HG02870 (cell line): ENCODE data around the gene NUDC.
"Not testable (repeated sequence)": the region's sequence is repeated elsewhere in the genome, so short reads cannot be mapped to it uniquely, and the experiment has no call there.

Experiments used
- ATAC-seq: cut with Tn5 transposase; IDR thresholded peaks from one replicate; pipeline ENCODE4 v1.9.1; 2021; ENCODE audit warnings: mild to moderate bottlenecking, moderate library complexity; ENCODE audit not compliant: unreplicated experiment

NUDC gene

DNA sequence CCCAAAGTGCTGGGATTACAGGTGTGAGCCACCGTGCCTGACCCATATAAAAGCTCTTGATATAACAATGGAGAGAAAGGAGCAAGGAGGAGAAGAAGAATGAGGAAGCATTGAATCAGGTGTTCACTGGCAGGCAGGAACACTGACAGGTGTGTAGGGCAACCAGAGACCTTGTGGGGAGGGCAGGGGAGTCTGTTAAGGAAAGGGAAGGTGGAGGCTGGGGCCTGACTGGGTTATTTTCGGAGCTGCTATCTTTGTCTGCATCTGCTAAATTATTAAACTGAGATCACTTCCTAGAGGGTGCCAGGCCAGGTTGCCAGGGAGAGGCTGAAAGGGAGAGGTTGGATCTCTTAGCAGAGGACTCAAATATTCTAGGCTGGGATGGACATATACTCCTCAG is 65.1 kb downstream of the NUDC start:
- no peak for ATAC-seq

DNA sequence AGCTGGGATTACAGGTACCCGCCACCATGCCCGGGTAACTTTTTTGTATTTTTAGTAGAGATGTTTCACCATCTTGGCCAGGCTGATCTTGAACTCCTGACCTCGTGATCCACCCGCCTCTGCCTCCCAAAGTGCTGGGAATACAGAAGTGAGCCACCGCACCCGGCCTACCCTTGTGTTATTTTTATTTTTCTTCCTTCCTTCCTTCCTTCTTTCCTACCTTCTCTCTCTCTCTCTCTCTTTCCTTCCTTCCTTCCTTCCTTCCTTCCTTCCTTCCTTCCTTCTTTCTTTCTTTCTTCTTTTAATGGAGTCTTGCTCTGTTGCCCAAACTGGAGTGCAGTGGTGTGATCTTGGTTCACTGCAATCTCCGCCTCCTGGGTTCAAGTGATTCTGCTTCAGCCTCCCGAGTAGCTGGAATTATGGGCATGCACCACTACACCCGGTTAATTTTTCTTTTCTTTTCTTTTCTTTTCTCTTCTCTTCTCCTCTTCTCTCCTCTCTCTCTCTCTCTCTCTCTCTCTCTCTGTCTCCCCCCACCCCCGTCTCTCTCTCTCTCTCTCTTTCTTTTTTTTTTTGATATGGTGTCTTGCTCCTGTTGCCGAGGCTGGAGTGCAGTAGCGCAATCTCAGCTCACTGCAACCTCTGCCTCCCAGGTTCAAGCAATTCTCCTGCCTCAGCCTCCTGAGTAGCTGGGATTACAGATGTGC is 68.0 kb downstream of the NUDC start:
- not testable (repeated sequence) for ATAC-seq

DNA sequence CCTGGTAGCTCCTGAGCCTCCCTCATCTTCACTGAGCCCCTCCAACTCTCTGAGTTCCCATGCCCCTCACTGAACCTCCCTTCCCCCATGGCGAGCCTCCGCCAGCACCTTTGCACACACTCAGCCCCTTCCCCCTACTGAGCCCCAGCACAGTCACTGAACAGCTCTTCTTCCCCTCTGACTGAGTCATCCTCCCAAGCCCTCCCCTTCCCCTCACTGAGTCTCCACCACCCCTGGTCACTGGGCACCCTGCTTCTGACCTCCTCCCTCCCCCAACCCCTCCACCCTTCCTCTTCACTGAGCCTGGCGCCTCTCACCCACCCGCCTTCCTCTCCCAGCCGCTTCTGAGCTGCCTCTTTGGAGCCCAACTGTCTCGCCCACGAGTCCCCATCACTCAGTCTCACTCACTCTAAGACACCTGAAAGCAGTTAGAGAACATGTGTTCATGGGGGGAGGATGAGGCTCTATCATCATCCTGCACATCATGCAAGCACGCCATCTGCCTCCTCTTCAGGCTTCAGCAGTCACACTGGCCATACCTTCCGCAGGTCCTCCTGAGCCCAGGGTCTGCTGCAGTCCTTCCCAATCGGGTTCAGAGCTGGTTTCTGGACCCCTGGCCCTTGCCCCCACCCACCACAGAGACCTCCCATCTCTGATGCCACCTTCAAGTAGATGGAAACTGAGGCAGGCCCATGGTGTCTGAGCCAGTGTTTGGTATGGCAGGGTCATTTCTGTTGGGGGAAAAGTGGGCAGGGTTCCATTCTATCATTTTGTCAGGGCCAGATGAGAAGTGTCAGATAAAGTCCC is 70.0 kb downstream of the NUDC start:
- ATAC-seq = no peak

DNA sequence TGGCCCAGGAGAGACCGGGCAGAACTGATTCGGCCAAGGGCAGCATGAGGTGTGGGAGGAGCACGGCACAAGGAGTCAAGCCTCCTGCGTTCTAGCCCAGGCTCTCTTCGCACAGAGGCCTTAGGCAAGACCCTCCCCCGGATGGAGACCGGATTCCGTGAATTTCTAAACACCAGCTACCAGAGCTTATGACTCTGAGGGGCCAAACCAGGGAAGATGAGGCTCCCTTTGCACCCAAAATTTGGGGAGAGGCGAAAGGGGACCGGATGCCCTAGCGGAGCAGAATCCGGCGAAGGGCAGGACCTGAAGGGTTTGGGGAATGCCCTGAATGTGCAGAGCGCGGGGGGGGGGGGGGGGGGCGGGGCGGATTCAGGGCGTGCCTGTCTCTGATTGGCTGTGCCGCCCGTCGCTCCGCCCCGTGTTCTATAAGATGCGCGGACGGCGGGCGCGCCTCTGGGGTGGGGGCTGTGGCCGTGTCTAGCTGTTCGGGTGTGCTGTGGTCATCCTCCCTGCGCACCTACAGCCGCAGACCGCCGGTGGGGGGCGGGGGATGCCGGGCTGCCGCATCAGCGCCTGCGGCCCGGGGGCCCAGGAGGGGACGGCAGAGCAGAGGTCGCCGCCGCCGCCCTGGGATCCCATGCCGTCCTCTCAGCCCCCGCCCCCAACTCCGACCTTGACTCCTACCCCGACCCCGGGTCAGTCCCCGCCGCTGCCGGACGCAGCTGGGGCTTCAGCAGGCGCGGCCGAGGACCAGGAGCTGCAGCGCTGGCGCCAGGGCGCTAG is 71.9 kb downstream of the NUDC start, which contains the start of gene TRNP1:
Gene TRNP1, plus strand, starts transcription at position 456 of the 783 bp plus-strand sequence. Its CDS starts 95 bp downstream, at position 551.
- no peak for ATAC-seq

DNA sequence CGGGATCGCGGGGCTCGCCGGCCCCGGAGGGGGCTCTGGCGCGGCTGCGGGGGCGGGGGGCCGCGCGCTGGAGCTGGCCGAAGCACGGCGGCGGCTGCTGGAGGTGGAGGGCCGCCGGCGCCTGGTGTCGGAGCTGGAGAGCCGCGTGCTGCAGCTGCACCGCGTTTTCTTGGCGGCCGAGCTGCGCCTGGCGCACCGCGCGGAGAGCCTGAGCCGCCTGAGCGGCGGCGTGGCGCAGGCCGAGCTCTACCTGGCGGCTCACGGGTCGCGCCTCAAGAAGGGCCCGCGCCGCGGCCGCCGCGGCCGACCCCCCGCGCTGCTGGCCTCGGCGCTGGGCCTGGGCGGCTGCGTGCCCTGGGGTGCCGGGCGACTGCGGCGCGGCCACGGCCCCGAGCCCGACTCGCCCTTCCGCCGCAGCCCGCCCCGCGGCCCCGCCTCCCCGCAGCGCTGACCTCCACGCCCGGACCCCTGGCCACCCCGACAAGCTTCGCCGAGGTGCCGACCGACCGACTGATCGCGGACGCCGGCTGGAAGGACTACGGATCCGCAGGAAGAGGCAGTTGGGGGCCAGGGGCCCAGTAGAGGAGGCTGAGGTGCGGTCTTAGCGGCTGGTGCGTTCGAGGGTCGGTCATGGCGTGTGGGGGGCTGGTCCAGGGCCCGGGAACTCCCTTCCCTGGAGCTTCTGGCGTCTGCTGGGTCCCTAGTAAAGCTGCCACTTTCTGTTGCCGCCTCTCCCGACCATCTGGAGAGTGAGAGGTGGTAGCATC is 72.7 kb downstream of the NUDC start:
- ATAC-seq = no peak

DNA sequence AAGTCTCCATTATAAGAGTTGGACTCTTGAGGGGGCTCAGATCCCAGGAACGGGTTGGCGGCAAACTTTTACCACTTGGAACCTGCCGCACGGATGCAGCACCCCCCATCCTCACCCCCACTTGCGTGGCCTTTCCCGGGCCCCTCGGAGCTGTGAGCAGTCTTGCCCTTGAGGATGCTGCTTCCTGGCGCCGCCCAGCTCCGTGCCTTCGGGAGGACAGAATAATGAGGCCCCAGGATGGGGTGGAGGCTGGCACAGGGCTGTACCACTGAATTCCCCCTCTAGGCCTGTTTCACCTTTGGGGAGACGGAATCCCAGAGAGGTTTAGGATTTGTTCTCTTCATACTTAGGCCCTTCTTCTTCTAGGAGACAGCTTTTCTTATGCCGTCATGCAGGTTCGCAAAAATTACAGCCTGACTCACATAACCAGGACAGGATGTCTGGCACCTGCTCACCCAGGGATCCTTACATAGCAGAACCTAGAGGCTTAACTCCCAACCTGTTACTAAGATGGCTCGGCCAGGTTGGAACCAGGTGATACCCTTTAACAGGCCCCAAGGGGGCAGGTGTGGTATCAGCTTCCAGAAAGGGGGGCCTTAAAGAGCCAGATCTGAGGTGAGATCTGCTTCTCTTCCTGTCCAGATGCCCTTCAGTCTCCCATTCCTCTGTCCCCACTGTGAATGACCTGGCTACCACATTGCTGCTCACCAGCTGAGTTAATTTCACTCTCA is 73.4 kb downstream of the NUDC start:
- no peak for ATAC-seq

DNA sequence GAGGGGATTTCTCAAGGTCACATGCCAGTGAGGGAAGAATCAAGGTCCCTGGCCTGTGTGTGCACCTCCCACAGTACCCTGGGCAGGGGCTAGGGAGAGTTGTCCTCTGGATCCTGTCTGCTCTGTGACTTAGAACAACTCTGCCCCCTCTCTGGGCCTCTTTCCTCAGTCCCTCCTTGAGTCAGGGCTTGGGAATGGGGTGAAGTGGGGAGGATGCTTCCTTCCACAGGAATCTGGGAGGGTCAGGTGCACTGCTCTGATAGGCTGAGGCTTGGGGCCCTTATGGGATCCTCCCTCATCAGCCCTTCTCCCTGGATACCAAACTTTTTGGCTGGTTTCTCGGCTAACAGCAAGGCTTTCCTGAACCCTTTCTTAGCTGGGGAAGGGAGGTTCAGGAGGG is 74.5 kb downstream of the NUDC start:
- ATAC-seq = no peak
